GM21786 (cell line): Measurements from ENCODE around the gene TAGLN.
"Not testable (repeated sequence)": the region's sequence is repeated elsewhere in the genome, so short reads cannot be mapped to it uniquely, and the experiment has no call there.

ENCODE experiments used
- ATAC-seq: cut with Tn5 transposase; IDR thresholded peaks from one replicate; pipeline ENCODE4 v1.9.1; 2021; ENCODE audit not compliant: unreplicated experiment

TAGLN gene

GRCh38 chr11:117195258-117195657 lies 3.9 kb upstream of the TAGLN start:
- ATAC-seq, result no peak

- no peak for ATAC-seq
These were observed 3.4 kb upstream of the TAGLN start for GRCh38 chr11:117195761-117196160.

- ATAC-seq, result no peak
These were observed 2.2 kb upstream of the TAGLN start for GRCh38 chr11:117197006-117197405.

GRCh38 chr11:117197516-117198456 lies 1.4 kb upstream of the TAGLN start:
- ATAC-seq, result no peak

GRCh38 chr11:117198613-117199012 lies 557 bp upstream of the TAGLN start:
- ATAC-seq, result no peak

GRCh38 chr11:117199916-117200812 lies 994 bp downstream of the TAGLN start:
- ATAC-seq, result no peak

GRCh38 chr11:117200813-117201657 lies 1.9 kb downstream of the TAGLN start:
- ATAC-seq, result no peak

GRCh38 chr11:117201658-117202305 lies 2.6 kb downstream of the TAGLN start:
- ATAC-seq, result no peak

- no peak for ATAC-seq
These were observed 3.4 kb downstream of the TAGLN start for GRCh38 chr11:117202386-117203068.

- no peak for ATAC-seq
These were observed 3.9 kb downstream of the TAGLN start for GRCh38 chr11:117203069-117203407.

- ATAC-seq, result no peak
These were observed 5.3 kb downstream of the TAGLN start for GRCh38 chr11:117204283-117205080.

- no peak for ATAC-seq
These were observed 6.1 kb downstream of the TAGLN start for GRCh38 chr11:117205211-117205818.

- ATAC-seq, result not testable (repeated sequence)
These were observed 6.9 kb downstream of the TAGLN start for GRCh38 chr11:117206111-117206510.

GRCh38 chr11:117206859-117207258 lies 7.7 kb downstream of the TAGLN start:
- ATAC-seq, result not testable (repeated sequence)

- ATAC-seq, result not testable (repeated sequence)
These were observed 8.3 kb downstream of the TAGLN start for GRCh38 chr11:117207481-117207880.

- ATAC-seq, result not testable (repeated sequence)
These were observed 9.5 kb downstream of the TAGLN start for GRCh38 chr11:117208710-117209109.

GRCh38 chr11:117209351-117210125 lies 10.4 kb downstream of the TAGLN start:
- not testable (repeated sequence) for ATAC-seq

GRCh38 chr11:117210620-117211019 lies 11.4 kb downstream of the TAGLN start:
- ATAC-seq, result no peak
